HepG2 (cell line): Measurements from ENCODE around the gene ADSS1. TPM values are rescaled to one million over a fixed set of nuclear protein-coding genes. Genes with fewer than 3 reads are reported as not detected.

Source experiments
- BCL6 ChIP-seq: IDR thresholded peaks from 2 replicates; pipeline ENCODE4 v1.6.1; 2016; ENCODE audit warnings: missing genetic modification reagents, missing compliant biosample characterization
- HNRNPH1 ChIP-seq: fragments of 200-400 bp; formaldehyde crosslinking; optimal IDR thresholded peaks from 2 replicates; pipeline ENCODE3; 2017; ENCODE audit warnings: mild to moderate bottlenecking, low read depth, low read length
- IRF2 ChIP-seq: IDR thresholded peaks from 2 replicates; pipeline ENCODE4 v1.6.1; 2018; ENCODE audit warnings: missing genetic modification reagents, missing compliant biosample characterization
- JUND ChIP-seq: sonication (generic); formaldehyde crosslinking; IDR thresholded peaks from 2 replicates; pipeline ENCODE4 v1.8.0; 2022; ENCODE audit warnings: mild to moderate bottlenecking, missing genetic modification reagents
- KDM2A ChIP-seq: sonication (generic); formaldehyde crosslinking; IDR thresholded peaks from 2 replicates; pipeline ENCODE4 v1.4.0; 2020; ENCODE audit warnings: low read depth, missing genetic modification reagents, borderline replicate concordance
- RBM39 ChIP-seq: fragments of 200-400 bp; formaldehyde crosslinking; IDR thresholded peaks from one replicate; pipeline ENCODE4 v1.6.1; 2018; ENCODE audit warnings: antibody characterized with exemption, mild to moderate bottlenecking, low read depth, low read length; ENCODE audit not compliant: poor library complexity, severe bottlenecking
- RFX3 ChIP-seq: IDR thresholded peaks from 2 replicates; pipeline ENCODE4 v1.6.1; 2016; ENCODE audit warnings: missing biosample characterization, missing genetic modification reagents
- SMAD9 ChIP-seq: sonication (generic); formaldehyde crosslinking; IDR thresholded peaks from 2 replicates; pipeline ENCODE4 v1.5.1; 2020; ENCODE audit warnings: mild to moderate bottlenecking, missing genetic modification reagents
- TAF1 ChIP-seq: sonication (generic); formaldehyde crosslinking; IDR thresholded peaks from 2 replicates; pipeline ENCODE4 v1.4.0; 2020; ENCODE audit warnings: missing genetic modification reagents
- TCF7 ChIP-seq: sonication (generic); IDR thresholded peaks from 2 replicates; pipeline ENCODE4 v1.6.1; 2016; ENCODE audit warnings: antibody characterized with exemption, low read depth
- TEAD3 ChIP-seq: optimal IDR thresholded peaks from 2 replicates; pipeline ENCODE3; 2016; ENCODE audit warnings: borderline replicate concordance
- XRCC5 ChIP-seq: fragments of 200-400 bp; formaldehyde crosslinking; optimal IDR thresholded peaks from 2 replicates; pipeline ENCODE3; 2017; ENCODE audit warnings: mild to moderate bottlenecking, low read length
- ZBTB7B ChIP-seq: sonication (generic); formaldehyde crosslinking; IDR thresholded peaks from 2 replicates; pipeline ENCODE4 v1.4.0; 2020; ENCODE audit warnings: missing genetic modification reagents
- ZKSCAN5 ChIP-seq: sonication (generic); formaldehyde crosslinking; IDR thresholded peaks from 2 replicates; pipeline ENCODE4 v1.5.1; 2020; ENCODE audit warnings: mild to moderate bottlenecking, missing genetic modification reagents
- ZNF329 ChIP-seq: sonication (generic); formaldehyde crosslinking; IDR thresholded peaks from 2 replicates; pipeline ENCODE4 v1.9.0; 2021; ENCODE audit warnings: low read depth, mild to moderate bottlenecking, missing genetic modification reagents
- ZNF496 ChIP-seq: sonication (generic); formaldehyde crosslinking; IDR thresholded peaks from 2 replicates; pipeline ENCODE4 v1.8.1; 2023; ENCODE audit warnings: mild to moderate bottlenecking, moderate library complexity, missing genetic modification reagents; ENCODE audit not compliant: insufficient replicate concordance
- ZNF569 ChIP-seq: sonication (generic); formaldehyde crosslinking; IDR thresholded peaks from 2 replicates; pipeline ENCODE4 v1.5.0; 2020; ENCODE audit warnings: mild to moderate bottlenecking, missing genetic modification reagents, moderate library complexity, borderline replicate concordance
- polyA plus RNA-seq, 8 experiments: library from polyadenylated mRNA; depleted of rRNA in 3 of 8; stranded (reverse) in 7 of 8; unstranded in 1 of 8; fragments of >200 nt; fragmentation: Illumina TruSeq in 4 of 8; extraction: Trizol in 4 of 8; gene quantifications; 2 replicates each; pipeline versions ENCODE4 v1.2.1 to v1.2.3, GENCODE V29; 2011 to 2016; ENCODE audit warnings: low read depth in 4 of 8, missing spikeins in 1 of 8, mixed read lengths in 1 of 8; ENCODE audit not compliant: insufficient read depth in 1 of 8
- total RNA-seq, 5 experiments: library from RNA; depleted of rRNA; stranded (reverse); fragments of >200 nt; fragmentation: Illumina TruSeq; extraction: Trizol; gene quantifications; 2 replicates each; pipeline ENCODE4 v1.2.3, GENCODE V29; 2016; ENCODE audit warnings: low read depth in 1 of 5
- TF ChIP-seq, protein P1 (sequence below): sonication (generic); formaldehyde crosslinking; IDR thresholded peaks from 2 replicates; pipeline ENCODE4 v1.8.0; 2022; ENCODE audit warnings: mild to moderate bottlenecking, missing genetic modification reagents
- TF ChIP-seq, protein P2 (sequence below): sonication (generic); formaldehyde crosslinking; IDR thresholded peaks from 2 replicates; pipeline ENCODE4 v1.4.0; 2020; ENCODE audit warnings: missing genetic modification reagents
- TF ChIP-seq, protein P3 (sequence below): sonication (generic); formaldehyde crosslinking; IDR thresholded peaks from 2 replicates; pipeline ENCODE4 v1.9.0; 2022; ENCODE audit warnings: missing genetic modification reagents, mild to moderate bottlenecking, borderline replicate concordance
- TF ChIP-seq, protein P4 (sequence below): IDR thresholded peaks from 2 replicates; pipeline ENCODE4 v1.6.1; 2018; ENCODE audit warnings: missing genetic modification reagents, mild to moderate bottlenecking, missing compliant biosample characterization
- TF ChIP-seq, protein P5 (sequence below): sonication (generic); formaldehyde crosslinking; IDR thresholded peaks from 2 replicates; pipeline ENCODE4 v1.8.0; 2022; ENCODE audit warnings: missing genetic modification reagents, mild to moderate bottlenecking, borderline replicate concordance

The ADSS1 gene
- total and polyA plus RNA-seq, 2 of the 13 experiments (the other 11 are each of a cell fraction or from before 2014, with no cell fraction given) = 1.0 to 36.7 TPM

DNA sequence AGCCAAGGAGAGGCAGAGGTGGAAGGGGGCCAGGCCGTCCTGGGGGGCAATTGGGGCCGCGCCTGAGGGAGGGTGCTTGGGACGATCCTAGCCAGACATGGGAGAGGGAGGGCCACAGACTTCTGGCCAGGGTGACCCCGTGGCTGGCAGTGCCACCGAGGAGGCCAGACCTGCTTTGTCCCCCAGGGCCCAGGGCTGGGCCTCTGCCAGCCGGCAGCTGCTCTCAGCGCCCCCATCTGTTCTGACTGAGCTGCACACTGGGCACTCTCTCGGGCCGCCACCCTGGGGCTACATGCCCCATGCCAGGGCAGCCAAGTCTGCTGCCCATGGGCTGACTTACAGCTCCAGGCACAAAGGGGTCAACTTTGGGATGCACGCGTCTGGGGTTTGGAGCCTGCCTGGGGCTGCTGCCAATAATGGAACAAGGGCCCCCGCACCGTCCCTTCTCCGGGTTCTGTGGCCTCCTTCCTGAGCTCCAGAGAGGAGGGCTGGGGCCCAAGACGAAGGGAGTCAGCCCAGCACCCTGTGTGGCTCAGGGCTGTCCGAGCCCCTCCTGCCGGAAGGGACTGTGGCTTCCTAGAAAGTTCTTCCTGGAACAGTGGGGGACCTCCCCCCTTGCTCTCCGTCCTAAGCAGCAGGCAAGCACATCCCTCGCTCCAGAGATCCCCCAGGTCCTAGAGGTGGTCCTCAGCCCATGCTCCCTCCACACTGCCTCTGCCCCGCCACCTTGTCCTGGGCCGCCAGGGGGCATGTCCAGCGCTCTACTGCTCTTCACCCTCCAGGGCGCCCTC lies 1.1 kb downstream of the ADSS1 start (continued):
- TF ChIP-seq ZBTB7B (CRISPR knock-in tag) (peak; percentile 41; the same call in 1 of the 2 replicates), TAF1 (CRISPR knock-in tag) (0 out of 2 replicates have a peak, but pooled peaks have one; percentile 22), KDM2A (CRISPR knock-in tag) (0 out of 2 replicates have a peak, but pooled peaks have one; percentile 24), ZNF569 (no peak), ZNF329 (CRISPR knock-in tag) (no peak), ZKSCAN5 (CRISPR knock-in tag) (no peak), ZNF496 (CRISPR knock-in tag) (no peak), RBM39 (peak; percentile 56), RFX3 (CRISPR knock-in tag) (no peak), TCF7 (no peak), HNRNPH1 (no peak), BCL6 (CRISPR knock-in tag) (peak; percentile 96), JUND (CRISPR knock-in tag) (no peak), XRCC5 (peak; percentile 42), SMAD9 (no peak), IRF2 (CRISPR knock-in tag) (0 out of 2 replicates have a peak, but pooled peaks have one; percentile 32), TEAD3 (CRISPR knock-in tag) (peak; percentile 38)
- TF ChIP-seq, protein P1, sequence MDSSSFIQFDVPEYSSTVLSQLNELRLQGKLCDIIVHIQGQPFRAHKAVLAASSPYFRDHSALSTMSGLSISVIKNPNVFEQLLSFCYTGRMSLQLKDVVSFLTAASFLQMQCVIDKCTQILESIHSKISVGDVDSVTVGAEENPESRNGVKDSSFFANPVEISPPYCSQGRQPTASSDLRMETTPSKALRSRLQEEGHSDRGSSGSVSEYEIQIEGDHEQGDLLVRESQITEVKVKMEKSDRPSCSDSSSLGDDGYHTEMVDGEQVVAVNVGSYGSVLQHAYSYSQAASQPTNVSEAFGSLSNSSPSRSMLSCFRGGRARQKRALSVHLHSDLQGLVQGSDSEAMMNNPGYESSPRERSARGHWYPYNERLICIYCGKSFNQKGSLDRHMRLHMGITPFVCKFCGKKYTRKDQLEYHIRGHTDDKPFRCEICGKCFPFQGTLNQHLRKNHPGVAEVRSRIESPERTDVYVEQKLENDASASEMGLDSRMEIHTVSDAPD (CRISPR knock-in tag) = no peak
- TF ChIP-seq, protein P2, sequence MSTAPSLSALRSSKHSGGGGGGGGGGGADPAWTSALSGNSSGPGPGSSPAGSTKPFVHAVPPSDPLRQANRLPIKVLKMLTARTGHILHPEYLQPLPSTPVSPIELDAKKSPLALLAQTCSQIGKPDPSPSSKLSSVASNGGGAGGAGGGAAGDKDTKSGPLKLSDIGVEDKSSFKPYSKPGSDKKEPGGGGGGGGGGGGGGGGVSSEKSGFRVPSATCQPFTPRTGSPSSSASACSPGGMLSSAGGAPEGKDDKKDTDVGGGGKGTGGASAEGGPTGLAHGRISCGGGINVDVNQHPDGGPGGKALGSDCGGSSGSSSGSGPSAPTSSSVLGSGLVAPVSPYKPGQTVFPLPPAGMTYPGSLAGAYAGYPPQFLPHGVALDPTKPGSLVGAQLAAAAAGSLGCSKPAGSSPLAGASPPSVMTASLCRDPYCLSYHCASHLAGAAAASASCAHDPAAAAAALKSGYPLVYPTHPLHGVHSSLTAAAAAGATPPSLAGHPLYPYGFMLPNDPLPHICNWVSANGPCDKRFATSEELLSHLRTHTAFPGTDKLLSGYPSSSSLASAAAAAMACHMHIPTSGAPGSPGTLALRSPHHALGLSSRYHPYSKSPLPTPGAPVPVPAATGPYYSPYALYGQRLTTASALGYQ (CRISPR knock-in tag) = no peak
- TF ChIP-seq, protein P3, sequence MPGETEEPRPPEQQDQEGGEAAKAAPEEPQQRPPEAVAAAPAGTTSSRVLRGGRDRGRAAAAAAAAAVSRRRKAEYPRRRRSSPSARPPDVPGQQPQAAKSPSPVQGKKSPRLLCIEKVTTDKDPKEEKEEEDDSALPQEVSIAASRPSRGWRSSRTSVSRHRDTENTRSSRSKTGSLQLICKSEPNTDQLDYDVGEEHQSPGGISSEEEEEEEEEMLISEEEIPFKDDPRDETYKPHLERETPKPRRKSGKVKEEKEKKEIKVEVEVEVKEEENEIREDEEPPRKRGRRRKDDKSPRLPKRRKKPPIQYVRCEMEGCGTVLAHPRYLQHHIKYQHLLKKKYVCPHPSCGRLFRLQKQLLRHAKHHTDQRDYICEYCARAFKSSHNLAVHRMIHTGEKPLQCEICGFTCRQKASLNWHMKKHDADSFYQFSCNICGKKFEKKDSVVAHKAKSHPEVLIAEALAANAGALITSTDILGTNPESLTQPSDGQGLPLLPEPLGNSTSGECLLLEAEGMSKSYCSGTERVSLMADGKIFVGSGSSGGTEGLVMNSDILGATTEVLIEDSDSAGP (CRISPR knock-in tag) = peak; percentile 59; the same call in 1 of the 2 replicates
- TF ChIP-seq, protein P4, sequence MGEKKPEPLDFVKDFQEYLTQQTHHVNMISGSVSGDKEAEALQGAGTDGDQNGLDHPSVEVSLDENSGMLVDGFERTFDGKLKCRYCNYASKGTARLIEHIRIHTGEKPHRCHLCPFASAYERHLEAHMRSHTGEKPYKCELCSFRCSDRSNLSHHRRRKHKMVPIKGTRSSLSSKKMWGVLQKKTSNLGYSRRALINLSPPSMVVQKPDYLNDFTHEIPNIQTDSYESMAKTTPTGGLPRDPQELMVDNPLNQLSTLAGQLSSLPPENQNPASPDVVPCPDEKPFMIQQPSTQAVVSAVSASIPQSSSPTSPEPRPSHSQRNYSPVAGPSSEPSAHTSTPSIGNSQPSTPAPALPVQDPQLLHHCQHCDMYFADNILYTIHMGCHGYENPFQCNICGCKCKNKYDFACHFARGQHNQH (CRISPR knock-in tag) = peak; percentile 61; the same call in 1 of the 2 replicates
- TF ChIP-seq, protein P5, sequence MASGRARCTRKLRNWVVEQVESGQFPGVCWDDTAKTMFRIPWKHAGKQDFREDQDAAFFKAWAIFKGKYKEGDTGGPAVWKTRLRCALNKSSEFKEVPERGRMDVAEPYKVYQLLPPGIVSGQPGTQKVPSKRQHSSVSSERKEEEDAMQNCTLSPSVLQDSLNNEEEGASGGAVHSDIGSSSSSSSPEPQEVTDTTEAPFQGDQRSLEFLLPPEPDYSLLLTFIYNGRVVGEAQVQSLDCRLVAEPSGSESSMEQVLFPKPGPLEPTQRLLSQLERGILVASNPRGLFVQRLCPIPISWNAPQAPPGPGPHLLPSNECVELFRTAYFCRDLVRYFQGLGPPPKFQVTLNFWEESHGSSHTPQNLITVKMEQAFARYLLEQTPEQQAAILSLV (CRISPR knock-in tag) = no peak
